NT2/D1 (cell line): ENCODE results near the gene UGT1A4.

ENCODE experiments used
- SUZ12 ChIP-seq: IDR thresholded peaks from 2 replicates; pipeline ENCODE4 v1.6.1; 2011; ENCODE audit not compliant: insufficient read length, insufficient read depth; ENCODE audit errors: extremely low read depth
- YY1 ChIP-seq: IDR thresholded peaks from 2 replicates; pipeline ENCODE4 v1.6.1; 2011; ENCODE audit not compliant: insufficient read length, insufficient read depth

GRCh38 chr2:233802132-233802815 lies 83.7 kb downstream of the UGT1A4 start:
- no peak for TF ChIP-seq SUZ12
- no peak for TF ChIP-seq YY1
